C4-2B (cell line): Measurements from ENCODE around the gene FITM1.

Source experiments
- CTCF ChIP-seq: fragments of 450-650 bp; conservative IDR thresholded peaks from 2 replicates; pipeline ENCODE4 v1.5.1; 2017; ENCODE audit warnings: mild to moderate bottlenecking
- ZFX ChIP-seq: fragments of 450-650 bp; IDR thresholded peaks from 2 replicates; pipeline ENCODE4 v1.6.1; 2017

- TF ChIP-seq CTCF (no peak), ZFX (no peak)
Observed at GRCh38 chr14:24103451-24103850, 27.0 kb upstream of the FITM1 start.
